ENCODE measurements around the gene UMPS.
"Not testable (repeated sequence)": the region's sequence is repeated elsewhere in the genome, so short reads cannot be mapped to it uniquely, and the experiment has no call there.

The UMPS gene

DNA sequence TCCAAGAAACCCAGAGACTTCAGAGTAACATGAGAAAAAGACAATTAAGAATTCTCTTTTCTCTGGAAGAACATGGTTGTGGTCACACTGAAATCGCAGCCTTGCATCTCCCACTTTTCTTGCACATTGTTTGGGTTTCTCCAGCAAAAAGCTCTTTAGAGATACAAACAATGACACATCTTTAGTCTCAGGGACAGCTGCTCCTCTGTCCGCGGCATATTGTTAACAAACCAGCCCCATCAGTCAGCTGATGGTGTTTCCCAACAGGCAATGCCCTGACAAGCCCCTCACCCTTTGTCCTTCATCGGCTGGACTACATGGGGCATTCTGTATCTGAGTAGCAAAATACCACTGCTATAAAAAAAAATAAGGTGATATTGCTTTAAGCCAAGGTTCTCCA is 53.4 kb downstream of the UMPS start:
- DNase-seq (ENCODE audit: low read depth), result no peak
- H3K4me3 ChIP-seq (replicated peaks; ENCODE audit: low read depth, low read length), result no peak overlapping the region
- TF ChIP-seq, protein P1, sequence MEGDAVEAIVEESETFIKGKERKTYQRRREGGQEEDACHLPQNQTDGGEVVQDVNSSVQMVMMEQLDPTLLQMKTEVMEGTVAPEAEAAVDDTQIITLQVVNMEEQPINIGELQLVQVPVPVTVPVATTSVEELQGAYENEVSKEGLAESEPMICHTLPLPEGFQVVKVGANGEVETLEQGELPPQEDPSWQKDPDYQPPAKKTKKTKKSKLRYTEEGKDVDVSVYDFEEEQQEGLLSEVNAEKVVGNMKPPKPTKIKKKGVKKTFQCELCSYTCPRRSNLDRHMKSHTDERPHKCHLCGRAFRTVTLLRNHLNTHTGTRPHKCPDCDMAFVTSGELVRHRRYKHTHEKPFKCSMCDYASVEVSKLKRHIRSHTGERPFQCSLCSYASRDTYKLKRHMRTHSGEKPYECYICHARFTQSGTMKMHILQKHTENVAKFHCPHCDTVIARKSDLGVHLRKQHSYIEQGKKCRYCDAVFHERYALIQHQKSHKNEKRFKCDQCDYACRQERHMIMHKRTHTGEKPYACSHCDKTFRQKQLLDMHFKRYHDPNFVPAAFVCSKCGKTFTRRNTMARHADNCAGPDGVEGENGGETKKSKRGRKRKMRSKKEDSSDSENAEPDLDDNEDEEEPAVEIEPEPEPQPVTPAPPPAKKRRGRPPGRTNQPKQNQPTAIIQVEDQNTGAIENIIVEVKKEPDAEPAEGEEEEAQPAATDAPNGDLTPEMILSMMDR (IDR thresholded peaks at IDR 0.05; ENCODE audit: low read length, missing control alignments), result no peak

DNA sequence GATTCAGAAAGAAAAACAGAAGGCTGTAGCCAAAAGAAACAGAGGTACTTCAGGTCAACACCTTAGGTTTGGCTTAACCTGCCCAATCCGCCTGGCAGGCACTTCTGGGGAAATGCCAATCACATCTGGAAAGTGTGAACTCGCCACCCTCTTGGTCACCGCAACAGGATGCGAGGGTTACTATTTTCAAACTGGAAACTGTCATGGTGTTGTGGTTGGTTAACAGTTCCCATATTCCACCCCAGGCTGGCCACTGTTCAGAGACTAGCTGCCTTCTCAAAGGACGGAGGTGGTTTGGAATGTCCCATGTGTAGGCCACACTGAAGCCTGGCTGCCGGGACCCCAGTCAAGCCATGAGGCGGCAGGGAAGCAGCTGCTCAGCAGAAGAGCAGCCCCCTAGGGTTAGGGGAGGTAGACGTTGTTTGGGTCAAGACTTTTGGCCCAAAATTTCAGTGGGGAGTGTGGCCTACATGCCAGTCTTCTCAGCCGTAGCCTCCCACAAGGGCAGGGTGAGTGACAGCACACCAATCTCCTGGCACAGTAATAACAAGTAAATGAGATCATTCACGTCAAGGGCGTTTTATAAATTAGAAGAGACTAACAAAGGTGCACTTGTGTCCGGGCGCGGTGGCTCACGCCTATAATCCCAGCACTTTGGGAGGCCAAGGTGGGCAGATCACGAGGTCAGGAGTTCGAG is 54.6 kb downstream of the UMPS start:
- H3K4me3 ChIP-seq (replicated peaks; ENCODE audit: low read depth, low read length), result no peak overlapping the region
- no peak for DNase-seq (ENCODE audit: low read depth)
- TF ChIP-seq, protein P1 (IDR thresholded peaks at IDR 0.05; ENCODE audit: low read length, missing control alignments), result no peak

DNA sequence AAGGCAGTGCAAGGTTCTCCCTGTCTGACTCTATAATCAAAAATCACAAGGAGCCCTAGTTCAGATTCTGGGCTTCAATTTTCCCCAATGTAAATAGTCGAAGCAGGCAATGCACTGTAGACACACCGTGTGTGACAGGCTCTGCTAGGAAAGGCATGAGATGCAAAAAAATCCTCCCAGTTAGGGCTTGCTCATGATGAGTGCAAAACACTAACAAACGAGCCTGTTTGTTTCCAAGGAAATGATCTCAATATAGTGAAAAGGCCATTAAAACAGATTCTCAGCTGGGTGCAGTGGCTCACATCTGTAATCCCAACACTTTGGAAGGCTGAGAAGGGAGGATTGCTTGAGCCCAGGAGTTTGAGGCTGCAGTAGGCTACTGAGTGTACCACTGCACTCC is 55.7 kb downstream of the UMPS start:
- no peak for DNase-seq (ENCODE audit: low read depth)
- no peak overlapping the region for H3K4me3 ChIP-seq (replicated peaks; ENCODE audit: low read depth, low read length)
- TF ChIP-seq, protein P1 (IDR thresholded peaks at IDR 0.05; ENCODE audit: low read length, missing control alignments), result no peak

DNA sequence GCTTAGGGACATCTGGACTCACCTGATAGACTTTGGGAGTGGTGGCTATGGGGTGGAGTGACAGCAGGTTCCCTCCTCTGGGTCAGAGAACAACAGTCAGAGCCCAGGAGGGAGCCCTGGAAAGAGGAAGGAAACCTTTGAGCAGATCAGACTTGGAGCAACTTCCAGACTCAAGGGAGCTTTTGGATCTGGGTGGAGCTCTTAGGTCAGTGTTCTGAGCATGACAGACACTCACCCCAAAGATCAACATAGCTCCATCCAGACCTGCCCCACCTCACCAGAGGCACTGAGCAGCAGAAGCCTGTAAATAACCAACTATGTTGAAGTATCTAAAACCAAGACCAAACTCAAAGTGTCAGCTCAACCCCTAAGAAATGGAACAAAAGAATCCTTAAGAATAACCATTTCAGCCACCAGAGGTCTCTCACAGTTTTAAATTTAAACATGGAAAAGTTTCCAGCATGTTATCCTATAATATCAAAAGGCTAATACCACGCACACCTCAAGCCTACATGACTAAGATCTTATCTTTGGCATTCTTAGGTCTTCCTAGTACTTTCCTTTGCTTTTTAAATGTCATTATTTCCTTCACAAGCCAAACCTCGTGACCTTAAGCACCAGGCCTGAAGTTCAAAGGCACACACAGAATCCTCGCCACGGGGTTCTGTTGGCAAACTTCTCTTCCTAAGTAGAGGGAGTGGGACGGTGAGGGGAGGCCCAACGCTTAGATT is 56.4 kb downstream of the UMPS start:
- TF ChIP-seq, protein P1 (IDR thresholded peaks at IDR 0.05; ENCODE audit: low read length, missing control alignments), result peak; percentile 51
- DNase-seq (ENCODE audit: low read depth), result peak; percentile 62
- no peak overlapping the region for H3K4me3 ChIP-seq (replicated peaks; ENCODE audit: low read depth, low read length)

DNA sequence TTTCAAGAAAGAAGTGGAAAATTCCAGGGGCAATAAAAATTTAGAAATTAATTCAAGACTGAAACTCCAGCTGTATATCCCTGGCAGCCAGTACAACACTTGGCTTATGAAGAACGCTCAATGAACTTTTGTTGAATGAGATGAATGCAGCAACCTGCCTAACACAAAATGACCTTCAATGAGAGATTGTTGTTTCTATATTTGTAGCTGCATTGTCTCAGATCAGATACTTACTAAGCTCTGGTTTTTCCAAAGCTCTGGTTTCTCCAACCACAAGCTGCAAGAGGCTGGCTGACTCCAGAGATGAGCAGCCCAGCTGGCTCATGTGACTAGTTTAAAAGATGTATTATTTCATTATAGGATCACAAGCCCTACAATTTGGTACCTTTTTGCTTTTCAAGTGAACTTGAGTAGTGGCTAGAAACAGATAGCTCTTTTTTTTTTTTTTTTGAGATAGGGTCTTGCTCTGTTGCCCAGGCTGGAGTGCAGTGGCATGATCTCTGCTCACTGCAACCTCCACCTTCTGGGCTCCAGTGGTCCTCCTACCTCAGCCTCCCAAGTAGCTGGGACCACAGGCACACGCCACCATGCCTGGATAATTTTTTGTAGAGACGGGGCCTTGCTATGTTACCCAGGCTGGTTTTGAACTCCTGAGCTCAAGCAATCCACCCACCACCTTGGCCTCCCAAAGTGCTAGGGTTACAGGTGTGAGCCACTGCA is 57.4 kb downstream of the UMPS start:
- TF ChIP-seq, protein P1 (IDR thresholded peaks at IDR 0.05; ENCODE audit: low read length, missing control alignments), result no peak
- H3K4me3 ChIP-seq (replicated peaks; ENCODE audit: low read depth, low read length), result no peak overlapping the region
- peak; percentile 27 for DNase-seq (ENCODE audit: low read depth)

DNA sequence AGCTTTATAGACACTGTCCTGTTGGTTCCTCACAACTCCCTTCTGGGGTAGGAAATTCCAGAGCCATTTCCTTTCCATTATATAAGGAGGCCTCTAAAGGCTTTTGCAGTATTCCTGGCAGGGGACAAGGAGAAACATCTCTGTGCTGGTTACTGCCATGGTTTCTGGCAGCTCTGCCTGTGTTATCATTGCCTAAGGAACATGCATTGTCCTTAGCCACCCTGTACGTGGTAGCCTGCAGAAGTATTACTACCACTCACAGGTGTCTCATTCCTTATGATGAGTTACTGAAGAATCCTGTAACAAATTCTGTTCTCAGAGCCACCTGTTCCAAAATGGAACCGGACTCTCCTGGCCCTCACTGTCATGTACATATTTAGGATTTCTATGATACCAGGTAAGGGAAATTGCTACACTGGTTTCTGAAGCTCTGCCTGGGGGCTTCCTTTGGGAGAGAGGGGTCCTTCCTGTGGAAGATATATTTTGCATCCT is 58.0 kb downstream of the UMPS start:
- DNase-seq (ENCODE audit: low read depth), result no peak
- H3K4me3 ChIP-seq (replicated peaks; ENCODE audit: low read depth, low read length), result no peak overlapping the region
- TF ChIP-seq, protein P1 (IDR thresholded peaks at IDR 0.05; ENCODE audit: low read length, missing control alignments), result no peak

DNA sequence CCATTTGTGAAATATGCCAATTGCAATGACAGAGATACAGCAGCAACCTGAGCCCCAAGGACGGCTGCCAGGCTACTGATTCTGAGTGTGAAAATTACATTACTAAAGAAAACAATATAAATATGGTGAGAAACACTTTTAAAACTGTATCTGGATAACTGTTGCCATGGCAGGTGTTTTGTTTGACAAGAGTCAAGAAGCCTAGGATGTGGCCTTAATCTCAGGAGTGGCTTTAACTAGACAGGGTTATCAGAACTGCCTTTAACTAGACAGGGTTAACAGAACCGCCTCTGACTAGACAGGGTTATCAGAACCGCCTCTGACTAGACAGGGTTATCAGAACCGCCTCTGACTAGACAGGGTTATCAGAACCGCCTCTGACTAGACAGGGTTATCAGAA is 58.9 kb downstream of the UMPS start:
- H3K4me3 ChIP-seq (replicated peaks; ENCODE audit: low read depth, low read length); DNase-seq (ENCODE audit: low read depth): not testable (repeated sequence)

Data from fibroblast of pulmonary artery (primary cell).